Posterior vena cava (tissue), 2 donors: ENCODE data around the gene SEPTIN2. TPM values are rescaled to one million over a fixed set of nuclear protein-coding genes. Genes with fewer than 3 reads are reported as not detected.
"Not testable (repeated sequence)": the region's sequence is repeated elsewhere in the genome, so short reads cannot be mapped to it uniquely, and the experiment has no call there.

Experiments
- DNase-seq: peaks from one replicate; pipeline ENCODE4 v3.0.0-alpha.2; 2020; ENCODE audit warnings: low spot score
- intact Hi-C, 2 donors: fragments of 100-400 bp; cut with DNase I; formaldehyde crosslinking; loops; one replicate each; pipeline versions ENCODE4 v1.14.1 to v1.14.2; 2022 to 2023
- total RNA-seq, 2 donors: library from RNA; stranded (reverse); fragmentation: NEBNext Ultra II Directional; extraction: Animal tissue kit (Norgen Biotek cat#: 25700); gene quantifications; one replicate each; pipeline ENCODE4 v1.2.1, GENCODE V29; 2021
- donor health status: DM: yes; HTN: yes; CAD: no.
- donor health status: DM: yes; HTN: yes; CAD: no.

Gene SEPTIN2
- total RNA-seq, 2 donors from 2014 or later: 395 to 423 TPM

GRCh38 chr2:241368643-241369042 lies 52.9 kb downstream of the SEPTIN2 start:
- intact Hi-C loops: no loop called here

GRCh38 chr2:241372361-241372992 lies 56.8 kb downstream of the SEPTIN2 start:
- no peak for DNase-seq
- intact Hi-C loops: no loop called here

More at GRCh38 chr2:241368643-241369042, 52.9 kb downstream of the SEPTIN2 start:
- DNase-seq: no peak

- intact Hi-C loops: no loop called here
- no peak for DNase-seq
Observed at GRCh38 chr2:241373446-241373845, 57.7 kb downstream of the SEPTIN2 start.

GRCh38 chr2:241373906-241374305 lies 58.2 kb downstream of the SEPTIN2 start:
- DNase-seq, intact Hi-C loops: not testable (repeated sequence)

- intact Hi-C loops: no loop called here
- DNase-seq: no peak
Observed at GRCh38 chr2:241375300-241375699, 59.6 kb downstream of the SEPTIN2 start.

- no peak for DNase-seq
- intact Hi-C loops: no loop called here
Observed at GRCh38 chr2:241376808-241377207, 61.1 kb downstream of the SEPTIN2 start.

- DNase-seq: no peak
- intact Hi-C loops: no loop called here
Observed at GRCh38 chr2:241378816-241379215, 63.1 kb downstream of the SEPTIN2 start.

GRCh38 chr2:241379481-241380480 lies 64.1 kb downstream of the SEPTIN2 start:
- intact Hi-C loops: no loop called here
- no peak for DNase-seq

- DNase-seq: no peak
- intact Hi-C loops: no loop called here
Observed at GRCh38 chr2:241381872-241382271, 66.1 kb downstream of the SEPTIN2 start.

- DNase-seq: not testable (repeated sequence)
Observed at GRCh38 chr2:241385450-241385849, 69.7 kb downstream of the SEPTIN2 start.

GRCh38 chr2:241386519-241386918 lies 70.8 kb downstream of the SEPTIN2 start:
- intact Hi-C loops: no loop called here
- DNase-seq: no peak

More at GRCh38 chr2:241385450-241385849, 69.7 kb downstream of the SEPTIN2 start:
- intact Hi-C loops: not testable (repeated sequence)

- intact Hi-C loops: no loop called here
- no peak for DNase-seq
Observed at GRCh38 chr2:241389697-241390096, 74.0 kb downstream of the SEPTIN2 start.

GRCh38 chr2:241390301-241391206 lies 74.8 kb downstream of the SEPTIN2 start:
- no peak for DNase-seq
- intact Hi-C loops: no loop called here

- intact Hi-C loops: no loop called here
- no peak for DNase-seq
Observed at GRCh38 chr2:241391892-241392665, 76.4 kb downstream of the SEPTIN2 start.

GRCh38 chr2:241392753-241393152 lies 77.0 kb downstream of the SEPTIN2 start:
- intact Hi-C loops: not testable (repeated sequence)

GRCh38 chr2:241393524-241394196 lies 77.9 kb downstream of the SEPTIN2 start:
- intact Hi-C loops: no loop called here
- no peak for DNase-seq

More at GRCh38 chr2:241392753-241393152, 77.0 kb downstream of the SEPTIN2 start:
- DNase-seq: not testable (repeated sequence)

- DNase-seq: not testable (repeated sequence)
Observed at GRCh38 chr2:241396809-241397208, 81.1 kb downstream of the SEPTIN2 start.

More at GRCh38 chr2:241396809-241397208, 81.1 kb downstream of the SEPTIN2 start:
- intact Hi-C loops: not testable (repeated sequence)
